Bronchus fibroblast of lung (primary cell): ENCODE results near the gene DNMT3B. TPM values are rescaled to one million over a fixed set of nuclear protein-coding genes. Genes with fewer than 3 reads are reported as not detected.

Source experiments
- total RNA-seq: library from RNA; depleted of rRNA; stranded (reverse); fragments of >200 nt; gene quantifications from 2 replicates; pipeline ENCODE4 v1.2.3, GENCODE V29; 2015

The DNMT3B gene
- total RNA-seq, result 3.0 and 4.0 TPM in 2 replicates

DNA sequence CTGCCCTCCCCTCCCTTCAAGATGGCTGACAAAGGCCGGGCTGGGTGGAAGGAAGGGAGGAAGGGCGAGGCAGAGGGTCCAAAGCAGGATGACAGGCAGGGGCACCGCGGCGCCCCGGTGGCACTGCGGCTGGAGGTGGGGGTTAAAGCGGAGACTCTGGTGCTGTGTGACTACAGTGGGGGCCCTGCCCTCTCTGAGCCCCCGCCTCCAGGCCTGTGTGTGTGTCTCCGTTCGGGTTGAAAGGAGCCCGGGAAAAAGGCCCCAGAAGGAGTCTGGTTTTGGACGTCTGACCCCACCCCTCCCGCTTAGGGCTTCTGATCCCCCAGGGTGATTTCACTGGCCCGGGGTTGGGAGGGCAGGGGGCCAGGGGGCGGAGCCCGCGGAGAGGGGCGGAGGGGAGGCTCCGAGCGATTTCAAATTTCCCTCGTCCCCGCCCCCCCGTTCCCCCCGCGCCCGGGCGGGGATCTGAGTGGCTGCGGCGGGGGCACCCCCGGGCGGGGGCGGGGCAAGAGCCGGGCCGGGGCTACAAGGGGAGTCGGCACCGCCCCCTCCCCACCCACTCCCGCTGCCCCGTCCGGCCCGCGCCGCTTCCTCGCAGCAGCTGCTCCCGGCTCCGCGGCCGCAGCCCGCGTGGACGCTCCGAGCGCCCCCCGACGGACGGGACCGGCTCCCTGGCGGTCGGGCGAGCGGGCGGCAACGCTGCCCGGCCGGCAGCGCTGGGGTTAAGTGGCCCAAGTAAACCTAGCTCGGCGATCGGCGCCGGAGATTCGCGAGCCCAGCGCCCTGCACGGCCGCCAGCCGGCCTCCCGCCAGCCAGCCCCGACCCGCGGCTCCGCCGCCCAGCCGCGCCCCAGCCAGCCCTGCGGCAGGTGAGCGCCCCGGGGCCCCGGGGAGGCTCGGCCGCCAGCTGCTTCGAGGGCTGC lies at the start of gene DNMT3B:
TSS of gene DNMT3B (plus strand) at position 555 of the 923 bp plus-strand sequence. CDS start 17,939 bp downstream, outside the sequence.

DNA sequence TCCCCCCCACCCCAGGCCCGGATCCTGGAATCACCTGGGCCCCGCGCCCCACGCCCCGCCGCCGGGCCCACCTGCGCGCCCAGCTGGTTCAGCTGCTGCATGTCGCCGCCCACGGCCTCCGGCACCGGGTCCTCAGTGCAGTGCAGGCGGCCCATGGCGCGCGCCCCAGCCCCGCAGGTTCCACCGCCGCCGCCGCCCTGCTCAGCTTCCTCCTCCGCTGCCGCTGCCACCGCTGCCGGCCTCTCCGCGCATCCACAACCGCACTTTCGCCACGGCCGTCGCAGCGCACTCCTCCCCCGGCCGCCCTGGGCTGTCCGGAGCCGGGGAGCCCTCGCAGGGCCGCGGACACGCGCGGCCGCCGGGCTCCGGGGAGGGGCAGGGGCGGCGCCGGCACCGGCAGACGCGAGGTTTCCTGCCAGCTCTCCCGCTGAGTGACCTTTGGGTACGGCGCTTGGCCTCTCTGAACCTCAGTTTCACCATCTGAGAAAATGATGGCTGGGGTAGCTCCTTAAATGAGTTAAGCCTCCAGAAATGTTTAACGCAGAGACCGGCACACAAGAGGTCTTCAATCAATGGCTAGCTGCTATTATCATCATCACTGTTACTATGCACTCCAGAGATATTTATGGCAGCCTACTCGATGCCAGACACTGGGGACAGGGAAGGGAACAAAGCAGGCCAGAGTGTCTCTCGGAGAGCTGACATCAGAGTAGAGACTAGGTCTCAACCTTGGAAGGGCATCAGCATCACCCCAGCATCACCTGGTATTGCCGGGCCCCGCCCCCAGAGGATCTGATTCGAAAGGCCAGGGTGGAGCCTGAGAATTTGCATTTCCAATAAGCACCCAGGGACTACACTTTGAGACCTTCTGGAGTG lies 18.7 kb upstream of the DNMT3B start, which contains the start of gene COMMD7:
TSS of gene COMMD7 (minus strand) at position 231 of the 876 bp plus-strand sequence. CDS start at position 155, 76 bp downstream.

Other genes with a start within 250 kb of the DNMT3B start
- 6.8 and 11.9 TPM in 2 replicates for gene NOL4L, start 177.1 kb upstream of the DNMT3B start, total RNA-seq
- not detected in 2 replicates for gene C20orf203, start 88.4 kb upstream of the DNMT3B start, total RNA-seq
- 31.4 and 34.9 TPM in 2 replicates for gene COMMD7, start 18.9 kb upstream of the DNMT3B start, total RNA-seq
- 78.0 and 83.2 TPM in 2 replicates for gene MAPRE1, start 57.6 kb downstream of the DNMT3B start, total RNA-seq
- gene EFCAB8, start 96.5 kb downstream of the DNMT3B start, total RNA-seq, result under 0.01 TPM in 1 of 2 replicates, not detected in the other
- gene SUN5, start 242.0 kb downstream of the DNMT3B start, total RNA-seq, result not detected in 2 replicates
- not detected in 2 replicates for gene BPIFB2, start 245.3 kb downstream of the DNMT3B start, total RNA-seq